NCI-H1436 treated with DMSO at 0.1 percent for 48 hours (cell line): ENCODE results near the gene SPEM3.

Source experiments
- DNase-seq: peaks from one replicate; lab custom pipeline; 2025; lab: John Stamatoyannopoulos, UW

SPEM3 gene

GRCh38 chr17:7421186-7421585 lies 7.5 kb upstream of the SPEM3 start:
- no peak for DNase-seq

GRCh38 chr17:7423679-7424078 lies 5.0 kb upstream of the SPEM3 start:
- DNase-seq: no peak

GRCh38 chr17:7425316-7425715 lies 3.3 kb upstream of the SPEM3 start, which contains the start of gene SPEM2:
Gene SPEM2 (plus strand): TSS chr17:7425616. CDS start chr17:7425689, 73 bp downstream.
- DNase-seq: no peak

GRCh38 chr17:7425756-7426155 lies 2.9 kb upstream of the SPEM3 start:
- no peak for DNase-seq

GRCh38 chr17:7426203-7426863 lies 2.3 kb upstream of the SPEM3 start:
- no peak for DNase-seq

DNA sequence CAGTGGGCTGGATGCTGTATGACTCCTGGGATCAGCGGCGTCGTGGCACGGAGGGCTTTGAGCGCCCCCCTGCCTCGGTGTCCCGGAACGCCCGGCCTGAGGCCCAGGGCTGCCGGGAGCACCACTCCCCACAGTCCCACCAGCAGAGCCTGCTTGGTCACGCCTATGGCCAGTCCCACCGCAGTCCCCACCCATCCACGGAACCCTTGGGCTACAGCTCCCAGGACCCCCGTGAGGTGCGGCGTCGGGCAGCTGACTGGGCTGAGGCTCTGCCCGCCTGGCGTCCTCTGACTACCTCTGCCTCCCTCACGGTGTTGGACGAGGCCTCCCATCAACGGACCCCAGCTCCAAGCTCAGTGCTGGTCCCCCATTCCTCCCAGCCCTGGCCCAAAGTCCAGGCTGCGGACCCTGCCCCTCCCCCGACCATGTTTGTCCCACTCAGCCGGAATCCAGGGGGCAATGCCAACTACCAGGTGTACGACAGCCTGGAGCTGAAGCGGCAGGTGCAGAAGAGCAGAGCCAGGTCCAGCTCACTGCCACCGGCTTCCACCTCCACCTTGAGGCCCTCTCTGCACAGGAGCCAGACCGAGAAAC lies 1.7 kb upstream of the SPEM3 start:
- DNase-seq: no peak

DNA sequence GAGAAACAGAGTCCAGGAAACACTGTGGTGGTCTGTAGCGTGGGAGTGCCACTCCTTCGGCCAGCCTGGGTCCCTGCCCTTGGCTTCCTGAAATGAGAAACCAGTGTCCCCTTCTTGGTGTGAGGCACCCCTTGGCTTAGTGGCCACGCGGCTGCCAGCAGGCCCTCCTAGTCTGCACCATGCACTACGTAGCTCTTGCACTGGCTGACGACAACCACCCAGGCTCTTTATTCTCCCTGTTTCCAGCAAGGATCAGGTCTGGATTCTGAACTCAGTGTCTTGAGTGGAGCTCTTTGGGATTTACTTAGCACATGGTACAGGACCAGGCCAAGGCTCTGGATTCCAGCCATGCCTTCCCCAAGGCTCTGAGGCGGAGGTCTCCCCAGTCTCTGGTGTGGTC lies 1.1 kb upstream of the SPEM3 start:
- DNase-seq: no peak

GRCh38 chr17:7429722-7430121 lies 1.1 kb downstream of the SPEM3 start:
- no peak for DNase-seq

GRCh38 chr17:7431231-7431630 lies 2.6 kb downstream of the SPEM3 start:
- DNase-seq: no peak

GRCh38 chr17:7432296-7432695 lies 3.6 kb downstream of the SPEM3 start:
- DNase-seq: no peak

DNA sequence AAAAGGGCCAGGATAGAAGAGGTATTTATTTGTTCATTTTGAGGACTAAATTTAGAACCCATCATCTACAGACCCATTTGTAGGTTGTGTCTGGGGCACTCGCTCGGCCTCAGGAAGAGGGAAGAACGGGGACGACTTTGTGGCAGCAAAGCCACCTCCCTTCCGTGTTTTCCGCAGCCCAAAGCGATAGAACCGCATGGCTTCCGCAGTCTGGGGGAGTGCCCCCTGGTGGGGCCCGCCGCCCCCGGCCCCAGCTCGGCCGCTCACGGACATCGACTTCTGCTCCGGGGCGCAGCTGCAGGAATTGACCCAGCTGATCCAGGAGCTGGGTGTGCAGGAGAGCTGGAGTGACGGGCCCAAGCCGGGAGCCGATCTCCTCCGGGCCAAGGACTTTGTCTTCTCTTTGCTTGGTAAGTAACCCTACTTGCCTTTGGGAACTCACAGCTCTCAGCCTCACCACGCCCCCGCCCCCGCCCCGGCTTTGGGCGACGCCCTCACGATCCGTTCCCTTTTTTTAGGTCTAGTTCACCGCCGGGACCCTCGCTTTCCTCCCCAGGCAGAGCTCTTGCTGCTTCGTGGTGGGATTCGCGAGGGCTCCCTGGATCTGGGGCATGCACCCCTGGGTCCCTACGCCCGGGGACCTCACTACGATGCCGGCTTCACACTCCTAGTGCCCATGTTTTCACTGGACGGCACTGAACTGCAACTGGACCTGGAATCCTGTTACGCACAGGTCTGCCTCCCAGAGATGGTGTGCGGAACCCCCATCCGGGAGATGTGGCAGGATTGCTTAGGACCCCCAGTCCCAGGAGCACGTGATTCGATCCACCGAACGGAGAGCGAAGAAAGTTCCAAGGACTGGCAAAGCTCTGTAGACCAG lies 7.3 kb downstream of the SPEM3 start:
- no peak for DNase-seq

DNA sequence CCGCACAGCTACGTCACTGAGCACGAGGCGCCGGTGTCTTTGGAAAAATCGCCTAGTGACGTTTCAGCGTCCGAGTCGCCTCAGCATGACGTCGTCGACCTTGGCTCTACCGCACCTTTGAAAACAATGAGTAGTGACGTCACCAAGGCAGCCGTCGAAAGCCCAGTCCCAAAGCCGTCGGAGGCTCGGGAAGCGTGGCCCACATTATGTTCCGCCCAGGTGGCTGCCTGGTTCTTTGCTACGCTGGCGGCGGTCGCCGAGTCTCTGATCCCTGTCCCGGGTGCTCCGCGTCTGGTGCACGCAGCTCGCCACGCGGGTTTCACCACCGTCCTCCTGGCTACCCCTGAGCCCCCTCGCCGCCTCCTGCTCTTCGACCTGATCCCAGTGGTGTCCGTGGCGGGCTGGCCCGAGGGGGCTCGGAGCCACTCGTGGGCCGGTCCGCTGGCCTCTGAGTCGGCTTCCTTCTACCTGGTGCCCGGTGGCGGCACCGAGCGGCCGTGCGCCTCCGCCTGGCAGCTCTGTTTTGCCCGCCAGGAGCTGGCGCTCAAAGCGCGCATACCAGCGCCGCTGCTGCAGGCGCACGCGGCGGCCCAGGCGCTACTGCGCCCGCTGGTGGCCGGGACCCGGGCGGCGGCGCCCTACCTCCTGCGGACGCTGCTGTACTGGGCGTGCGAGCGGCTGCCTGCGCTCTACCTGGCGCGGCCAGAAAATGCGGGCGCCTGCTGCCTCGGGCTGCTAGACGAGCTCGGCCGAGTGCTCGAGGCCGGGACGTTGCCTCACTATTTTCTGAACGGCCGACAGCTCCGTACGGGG lies 8.1 kb downstream of the SPEM3 start:
- DNase-seq: no peak

DNA sequence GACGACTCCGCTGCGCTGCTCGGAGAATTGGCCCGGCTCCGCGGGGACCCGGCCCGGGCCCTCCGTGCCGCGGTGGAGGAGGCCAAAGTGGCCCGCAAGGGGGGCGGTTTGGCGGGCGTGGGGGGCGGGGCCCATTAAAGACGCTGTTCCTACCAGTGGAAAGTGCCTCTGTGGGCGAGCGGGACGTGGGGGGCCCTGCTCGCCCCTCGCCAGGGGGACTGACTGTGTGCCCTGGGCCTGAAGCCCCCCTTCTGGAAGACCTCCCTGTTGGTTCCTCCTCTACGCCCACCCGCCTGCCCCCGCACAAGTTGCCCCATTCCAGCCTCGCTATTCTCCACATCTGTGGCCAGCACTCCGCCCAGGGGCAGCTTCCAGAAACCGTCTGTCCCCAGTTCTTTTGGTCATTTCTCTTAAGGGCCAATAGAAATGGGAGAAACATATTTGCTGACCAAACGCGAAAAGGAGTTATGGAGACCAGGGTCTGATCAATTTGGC lies 8.8 kb downstream of the SPEM3 start:
- DNase-seq: no peak

DNA sequence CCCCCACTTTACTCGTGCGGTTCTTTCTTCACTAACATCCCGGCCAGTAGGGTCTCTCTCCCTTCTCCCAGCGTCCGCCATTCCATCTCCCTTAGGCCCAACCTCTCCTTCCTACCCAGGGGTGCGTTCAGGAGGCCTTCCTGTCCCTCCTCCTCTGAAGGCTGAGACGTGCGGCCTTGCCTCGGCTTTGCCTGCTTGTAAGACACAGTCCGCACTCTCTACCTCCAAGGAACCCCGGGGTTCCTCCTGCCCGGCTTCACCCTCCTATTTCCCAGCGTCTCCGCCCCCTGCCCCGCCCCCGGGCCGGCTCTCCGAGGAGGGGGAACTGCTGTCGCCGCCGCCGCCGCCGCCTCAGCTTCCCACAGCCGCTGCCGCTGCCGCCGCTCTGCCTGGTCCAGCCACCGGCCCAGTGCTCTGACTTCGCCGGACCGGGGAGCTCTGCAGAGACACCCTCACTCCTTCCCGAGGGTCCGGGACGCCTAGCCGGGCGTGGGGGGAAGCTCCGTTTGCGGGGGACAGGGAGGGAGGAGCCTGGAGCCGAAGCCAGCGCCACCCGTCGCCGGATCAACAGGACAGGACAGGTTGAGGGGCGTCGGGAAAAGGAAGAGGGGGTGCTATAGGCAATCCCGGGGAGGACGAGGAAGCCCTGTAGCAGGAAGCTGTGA lies 9.4 kb downstream of the SPEM3 start:
- no peak for DNase-seq

- DNase-seq: no peak
Observed at GRCh38 chr17:7438656-7439460, 10.2 kb downstream of the SPEM3 start.

GRCh38 chr17:7439462-7440112 lies 10.9 kb downstream of the SPEM3 start, which contains the start of gene FGF11:
Gene FGF11 (plus strand): TSS chr17:7439512. CDS start chr17:7439621, 109 bp downstream.
- DNase-seq: no peak

- DNase-seq: no peak
Observed at GRCh38 chr17:7440113-7440833, 11.6 kb downstream of the SPEM3 start.

DNA sequence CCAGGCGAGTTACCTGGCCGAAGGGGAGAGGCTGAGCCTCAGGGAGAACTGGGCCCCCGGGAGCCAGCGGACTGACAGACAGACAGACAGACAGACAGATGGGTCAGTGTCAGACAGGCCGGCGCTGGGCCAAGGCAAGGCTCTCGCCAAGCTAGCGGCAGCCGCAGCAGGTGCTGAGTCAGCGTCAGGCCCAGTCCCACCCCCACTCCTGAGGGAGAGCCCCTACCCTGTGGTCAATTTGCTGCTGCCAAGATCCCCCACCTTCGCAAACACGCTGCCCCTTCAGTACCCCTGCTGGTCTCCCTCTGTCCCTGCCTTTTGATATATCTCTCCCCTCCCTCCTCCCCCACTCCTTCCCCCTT lies 12.2 kb downstream of the SPEM3 start:
- DNase-seq: no peak

DNA sequence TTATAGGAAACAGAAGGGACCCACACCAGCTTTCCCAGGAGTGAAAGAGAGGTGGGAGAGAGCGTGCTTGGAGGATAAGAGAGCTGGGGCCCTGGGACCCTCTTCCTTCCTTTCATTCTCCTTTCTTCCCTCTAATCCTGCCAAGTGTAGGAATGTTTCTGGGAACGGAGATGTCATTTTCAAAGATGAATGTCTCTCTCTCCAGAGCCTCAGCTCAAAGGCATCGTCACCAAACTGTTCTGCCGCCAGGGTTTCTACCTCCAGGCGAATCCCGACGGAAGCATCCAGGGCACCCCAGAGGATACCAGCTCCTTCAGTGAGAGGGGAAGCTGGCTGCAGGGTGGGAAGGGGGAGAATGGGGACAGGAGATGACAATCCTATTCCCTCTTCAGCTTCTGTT lies 12.6 kb downstream of the SPEM3 start:
- no peak for DNase-seq
